Caco-2 (cell line): ENCODE data around the gene HAPLN1. TPM values are rescaled to one million over a fixed set of nuclear protein-coding genes. Genes with fewer than 3 reads are reported as not detected.
A peak's percentile ranks its signal among the peaks of the same experiment; 100 is the strongest.

Experiments
- BruUV-seq: library from RNA; stranded (reverse); fragments of 400-500 nt; replicated peaks from 2 replicates; lab custom pipeline; 2021; lab: Mats Ljungman, UMichigan
- CTCF ChIA-PET: fragments of 300-600 bp; sonication (Branson Sonifier 250); formaldehyde crosslinking; loops from one replicate; lab custom pipeline; 2022; ENCODE audit warnings: antibody characterized with exemption; lab: Charles Lee
- POLR2A ChIA-PET: fragments of 300-600 bp; sonication (Branson Sonifier 250); formaldehyde crosslinking; loops from one replicate; lab custom pipeline; 2022; ENCODE audit warnings: antibody characterized with exemption; lab: Charles Lee
- DNase-seq, 2 experiments: peaks; one replicate each; pipeline versions ENCODE4 v3.0.0 to v3.0.0-alpha.2; 2020 to 2022
- H3K27me3 ChIP-seq: replicated peaks from 2 replicates; pipeline ENCODE4 v1.6.0; 2011; ENCODE audit warnings: low read length; ENCODE audit not compliant: control insufficient read depth, insufficient read depth
- H3K36me3 ChIP-seq: 2 replicates; pipeline ENCODE4 v1.5.1; 2011; ENCODE audit warnings: low read length; ENCODE audit not compliant: control insufficient read depth, insufficient read depth
- H3K4me1 ChIP-seq: fragments of 250-450 bp; sonication (Bioruptor Pico); 2 replicates; pipeline ENCODE4 v1.5.1; 2020; ENCODE audit warnings: mild to moderate bottlenecking
- H3K4me3 ChIP-seq: 2 replicates; pipeline ENCODE4 v1.5.1; 2011; ENCODE audit warnings: low read depth, mild to moderate bottlenecking, control low read depth, low read length
- H3K9me3 ChIP-seq: fragments of 250-450 bp; sonication (Bioruptor Pico); 2 replicates; pipeline ENCODE4 v1.5.1; 2020; ENCODE audit warnings: mild to moderate bottlenecking, moderate library complexity
- H3K27ac Mint-ChIP-seq: one replicate; pipeline ENCODE4 v1.8.0; 2022; ENCODE audit warnings: mixed read lengths; ENCODE audit not compliant: unreplicated experiment
- H3K27me3 Mint-ChIP-seq: one replicate; pipeline ENCODE4 v1.8.0; 2022; ENCODE audit warnings: mixed read lengths; ENCODE audit not compliant: insufficient read depth, unreplicated experiment
- H3K36me3 Mint-ChIP-seq: one replicate; pipeline ENCODE4 v1.8.0; 2022; ENCODE audit warnings: mild to moderate bottlenecking, mixed read lengths; ENCODE audit not compliant: insufficient read depth, unreplicated experiment
- H3K4me1 Mint-ChIP-seq: one replicate; pipeline ENCODE4 v1.8.0; 2022; ENCODE audit warnings: low read depth, mixed read lengths; ENCODE audit not compliant: unreplicated experiment
- H3K4me3 Mint-ChIP-seq: one replicate; pipeline ENCODE4 v1.8.0; 2022; ENCODE audit warnings: mild to moderate bottlenecking, moderate library complexity, mixed read lengths; ENCODE audit not compliant: unreplicated experiment
- H3K9me3 Mint-ChIP-seq: one replicate; pipeline ENCODE4 v1.8.0; 2022; ENCODE audit warnings: mixed read lengths; ENCODE audit not compliant: unreplicated experiment
- intact Hi-C: fragments of 100-400 bp; cut with micrococcal nuclease; formaldehyde crosslinking; loops from one replicate; pipeline ENCODE4 v1.10.0; 2022; ENCODE audit not compliant: unreplicated experiment
- total RNA-seq: library from RNA; stranded (reverse); gene quantifications from 2 replicates; pipeline ENCODE4 v1.2.3, GENCODE V29; 2022
- TF ChIP-seq, protein P1 (sequence below), 2 experiments: fragments of 200-600 bp in 1 of 2; IDR thresholded peaks; 1 replicate in 1 of 2; 2 replicates in 1 of 2; pipeline versions ENCODE4 v1.5.1 to v1.8.0; 2011 to 2022; ENCODE audit warnings: antibody characterized with exemption in 1 of 2, control low read depth in 1 of 2, inconsistent platforms in 1 of 2, low read depth in 1 of 2, low read length in 1 of 2, mild to moderate bottlenecking in 1 of 2, moderate library complexity in 1 of 2; ENCODE audit not compliant: insufficient read depth in 1 of 2, severe bottlenecking in 1 of 2, unreplicated experiment in 1 of 2

Gene HAPLN1
- total RNA-seq, 1 experiment from 2014 or later, result 2.4 TPM

- no peaks in the 10 kb centered on the region for H3K36me3 Mint-ChIP-seq
- peaks cover 23% of the 10 kb centered on the region for H3K4me1 ChIP-seq
- no peaks in the 10 kb centered on the region for H3K9me3 ChIP-seq
- TF ChIP-seq, protein P1, sequence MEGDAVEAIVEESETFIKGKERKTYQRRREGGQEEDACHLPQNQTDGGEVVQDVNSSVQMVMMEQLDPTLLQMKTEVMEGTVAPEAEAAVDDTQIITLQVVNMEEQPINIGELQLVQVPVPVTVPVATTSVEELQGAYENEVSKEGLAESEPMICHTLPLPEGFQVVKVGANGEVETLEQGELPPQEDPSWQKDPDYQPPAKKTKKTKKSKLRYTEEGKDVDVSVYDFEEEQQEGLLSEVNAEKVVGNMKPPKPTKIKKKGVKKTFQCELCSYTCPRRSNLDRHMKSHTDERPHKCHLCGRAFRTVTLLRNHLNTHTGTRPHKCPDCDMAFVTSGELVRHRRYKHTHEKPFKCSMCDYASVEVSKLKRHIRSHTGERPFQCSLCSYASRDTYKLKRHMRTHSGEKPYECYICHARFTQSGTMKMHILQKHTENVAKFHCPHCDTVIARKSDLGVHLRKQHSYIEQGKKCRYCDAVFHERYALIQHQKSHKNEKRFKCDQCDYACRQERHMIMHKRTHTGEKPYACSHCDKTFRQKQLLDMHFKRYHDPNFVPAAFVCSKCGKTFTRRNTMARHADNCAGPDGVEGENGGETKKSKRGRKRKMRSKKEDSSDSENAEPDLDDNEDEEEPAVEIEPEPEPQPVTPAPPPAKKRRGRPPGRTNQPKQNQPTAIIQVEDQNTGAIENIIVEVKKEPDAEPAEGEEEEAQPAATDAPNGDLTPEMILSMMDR (IDR thresholded peaks at IDR 0.05; ENCODE audit: insufficient read depth in 1 of 2, low read depth in 1 of 2, low read length in 1 of 2, severe bottlenecking in 1 of 2, unreplicated experiment in 1 of 2), result no peak
- H3K9me3 Mint-ChIP-seq, result peaks cover 6% of the 10 kb centered on the region
- H3K4me1 Mint-ChIP-seq, result peaks cover 10% of the 10 kb centered on the region
- BruUV-seq, result no TSS peak
- H3K4me3 ChIP-seq, result no peak overlapping the region
- POLR2A ChIA-PET, result no interaction called here
- no peaks in the 10 kb centered on the region for H3K27me3 Mint-ChIP-seq
- CTCF ChIA-PET, result interaction anchor here (0.6 to 1.4 kb wide), 2 partner anchors 25 to 166 kb away, joined by 3 to 4 read pairs; no protein-coding TSS in a partner anchor
- intact Hi-C loops, result loop anchor here (1.0 to 2.0 kb wide), 2 partner anchors 25 to 52 kb away; no protein-coding TSS in a partner anchor
- peak overlapping the region; percentile 3 for H3K27ac Mint-ChIP-seq
- H3K4me3 Mint-ChIP-seq, result no peak overlapping the region
- H3K27me3 ChIP-seq, result no peaks in the 10 kb centered on the region
- H3K36me3 ChIP-seq, result no peaks in the 10 kb centered on the region
- peak; percentile 46 to 71 for DNase-seq
These were observed 87.8 kb downstream of the HAPLN1 start for GRCh38 chr5:83632874-83633273.

DNA sequence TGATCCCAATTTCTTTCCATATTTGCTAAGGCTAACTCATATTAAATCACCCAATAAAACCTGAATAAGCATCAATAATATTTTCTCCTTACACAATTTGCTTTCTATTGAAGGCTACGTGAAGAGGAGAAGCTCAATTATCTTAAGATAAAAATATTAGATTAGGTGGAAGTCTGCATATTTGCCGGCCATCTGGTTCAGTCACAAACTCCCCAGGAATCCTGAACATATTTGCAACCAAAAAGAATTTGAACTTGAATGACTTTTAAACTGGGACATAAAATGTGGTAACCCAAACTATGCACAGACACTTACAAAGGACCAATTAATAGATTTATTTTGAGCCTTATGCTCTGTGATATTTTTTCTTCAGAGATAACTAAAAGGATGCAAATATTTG is 92.3 kb downstream of the HAPLN1 start:
- Mint-ChIP-seq H3K9me3 (peaks cover 6% of the 10 kb centered on the region), H3K36me3 (no peaks in the 10 kb centered on the region), H3K27me3 (no peaks in the 10 kb centered on the region), H3K4me3 (no peak overlapping the region), H3K4me1 (peaks cover 8% of the 10 kb centered on the region), H3K27ac (no peak overlapping the region)
- TF ChIP-seq, protein P1 (IDR thresholded peaks at IDR 0.05; ENCODE audit: insufficient read depth in 1 of 2, low read depth in 1 of 2, low read length in 1 of 2, severe bottlenecking in 1 of 2, unreplicated experiment in 1 of 2), result no peak
- ChIA-PET CTCF (no interaction called here), POLR2A (no interaction called here)
- intact Hi-C loops, result no loop called here
- Histone ChIP-seq H3K4me3 (no peak overlapping the region), H3K9me3 (no peaks in the 10 kb centered on the region), H3K4me1 (peaks cover 16% of the 10 kb centered on the region), H3K36me3 (no peaks in the 10 kb centered on the region), H3K27me3 (no peaks in the 10 kb centered on the region)
- no TSS peak for BruUV-seq
- DNase-seq, result no peak

DNA sequence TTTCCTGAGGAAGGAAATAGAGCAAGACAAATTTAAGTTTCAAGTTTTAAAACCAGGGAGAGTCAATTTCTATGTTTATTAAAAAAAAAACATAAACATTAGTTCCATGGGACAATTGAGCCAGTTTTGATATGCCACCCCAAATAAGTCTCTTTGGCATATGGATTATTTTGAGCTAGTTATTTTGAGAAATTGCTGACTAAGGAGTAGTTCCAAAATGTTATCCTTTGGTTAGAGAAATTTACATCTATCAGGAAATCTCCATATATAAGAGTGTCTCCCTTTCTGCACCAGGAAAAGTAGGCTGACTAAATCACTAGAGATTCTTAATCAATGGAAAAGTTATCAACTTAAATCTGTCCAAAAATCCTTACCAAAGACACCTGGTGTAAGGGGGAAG is 105.8 kb downstream of the HAPLN1 start:
- BruUV-seq, result no TSS peak
- TF ChIP-seq, protein P1 (IDR thresholded peaks at IDR 0.05; ENCODE audit: insufficient read depth in 1 of 2, low read depth in 1 of 2, low read length in 1 of 2, severe bottlenecking in 1 of 2, unreplicated experiment in 1 of 2), result no peak
- no peak overlapping the region for H3K27ac Mint-ChIP-seq
- no peak for DNase-seq
- no peaks in the 10 kb centered on the region for H3K4me1 ChIP-seq
- no peaks in the 10 kb centered on the region for H3K4me1 Mint-ChIP-seq
- ChIA-PET POLR2A (no interaction called here), CTCF (no interaction called here)
- intact Hi-C loops, result no loop called here
- H3K36me3 ChIP-seq, result no peaks in the 10 kb centered on the region
- H3K9me3 ChIP-seq, result peaks cover 6% of the 10 kb centered on the region; the same call in 1 of the 2 replicates
- H3K27me3 ChIP-seq, result no peaks in the 10 kb centered on the region
- H3K9me3 Mint-ChIP-seq, result peaks cover 30% of the 10 kb centered on the region
- H3K4me3 Mint-ChIP-seq, result no peak overlapping the region
- no peak overlapping the region for H3K4me3 ChIP-seq
- peaks cover 3% of the 10 kb centered on the region for H3K27me3 Mint-ChIP-seq
- H3K36me3 Mint-ChIP-seq, result no peaks in the 10 kb centered on the region
